ENCODE measurements around the gene FAM120B. TPM values are rescaled to one million over a fixed set of nuclear protein-coding genes. Genes with fewer than 3 reads are reported as not detected.
"Not testable (repeated sequence)": the region's sequence is repeated elsewhere in the genome, so short reads cannot be mapped to it uniquely, and the experiment has no call there.

Gene FAM120B
- total RNA-seq, 3 donors from 2014 or later = 30.7 to 40.0 (median 38.3) TPM

DNA sequence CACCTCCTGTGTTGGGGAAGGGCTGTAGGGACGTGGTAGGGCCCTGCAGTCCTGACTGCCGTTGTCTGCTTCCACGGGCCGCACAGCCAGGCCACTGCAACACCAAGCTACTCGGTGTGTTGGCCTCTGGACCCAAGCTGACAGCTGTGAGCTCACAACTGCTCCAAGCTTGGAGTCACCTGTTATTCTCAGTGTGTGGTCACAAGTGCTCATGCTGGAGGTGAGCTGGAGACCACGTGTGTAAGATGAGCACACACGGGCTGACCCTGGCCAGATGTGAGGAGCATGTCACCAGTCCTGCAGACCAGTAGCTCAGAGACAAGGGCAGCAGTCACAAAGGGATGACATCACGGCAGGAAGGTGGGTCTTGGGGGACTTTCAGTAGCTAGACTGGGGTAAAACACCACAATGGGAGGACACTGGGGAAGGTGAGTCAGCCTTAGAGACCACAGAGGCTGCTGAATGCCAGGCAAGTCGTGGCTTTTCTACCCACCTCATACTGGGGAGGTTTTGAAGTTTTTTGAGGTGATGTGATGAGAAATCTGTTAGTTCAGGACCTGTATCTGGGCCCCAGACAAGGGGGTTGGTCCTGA, 87.3 kb downstream of the FAM120B start:
- intact Hi-C loops (cut with DNase I, micrococcal nuclease) = no loop called here
- DNase-seq (no peak), ATAC-seq (no peak)
- TF ChIP-seq, protein P1, sequence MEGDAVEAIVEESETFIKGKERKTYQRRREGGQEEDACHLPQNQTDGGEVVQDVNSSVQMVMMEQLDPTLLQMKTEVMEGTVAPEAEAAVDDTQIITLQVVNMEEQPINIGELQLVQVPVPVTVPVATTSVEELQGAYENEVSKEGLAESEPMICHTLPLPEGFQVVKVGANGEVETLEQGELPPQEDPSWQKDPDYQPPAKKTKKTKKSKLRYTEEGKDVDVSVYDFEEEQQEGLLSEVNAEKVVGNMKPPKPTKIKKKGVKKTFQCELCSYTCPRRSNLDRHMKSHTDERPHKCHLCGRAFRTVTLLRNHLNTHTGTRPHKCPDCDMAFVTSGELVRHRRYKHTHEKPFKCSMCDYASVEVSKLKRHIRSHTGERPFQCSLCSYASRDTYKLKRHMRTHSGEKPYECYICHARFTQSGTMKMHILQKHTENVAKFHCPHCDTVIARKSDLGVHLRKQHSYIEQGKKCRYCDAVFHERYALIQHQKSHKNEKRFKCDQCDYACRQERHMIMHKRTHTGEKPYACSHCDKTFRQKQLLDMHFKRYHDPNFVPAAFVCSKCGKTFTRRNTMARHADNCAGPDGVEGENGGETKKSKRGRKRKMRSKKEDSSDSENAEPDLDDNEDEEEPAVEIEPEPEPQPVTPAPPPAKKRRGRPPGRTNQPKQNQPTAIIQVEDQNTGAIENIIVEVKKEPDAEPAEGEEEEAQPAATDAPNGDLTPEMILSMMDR (IDR thresholded peaks at IDR 0.05) = no peak
- no peaks in the 10 kb centered on the region for H3K4me1 ChIP-seq (ENCODE audit: low read depth)
- H3K9me3 ChIP-seq = no peaks in the 10 kb centered on the region
- no peaks in the 10 kb centered on the region for H3K36me3 ChIP-seq (ENCODE audit: low read depth)
- H3K4me3 ChIP-seq = no peak overlapping the region

DNA sequence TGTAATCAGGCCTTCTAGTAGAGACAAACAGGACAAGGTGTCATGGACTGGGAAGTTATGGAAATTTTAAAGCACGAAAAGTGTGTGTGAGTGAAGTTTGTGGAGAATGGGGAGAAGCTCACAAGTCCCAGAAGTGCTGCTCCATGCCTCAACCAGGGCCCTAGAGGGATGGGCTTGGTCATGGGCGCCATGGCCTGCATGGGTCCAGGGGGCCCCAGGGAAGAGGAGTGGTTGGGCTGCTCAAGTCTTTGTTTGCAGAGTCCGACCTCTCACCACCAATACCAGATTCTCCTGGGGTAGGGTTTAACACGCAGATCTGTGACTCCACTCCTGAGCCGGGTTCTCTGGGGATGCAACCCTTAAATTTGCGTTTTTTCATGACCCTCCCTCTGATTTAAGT, 88.4 kb downstream of the FAM120B start:
- intact Hi-C loops (cut with DNase I, micrococcal nuclease) = no loop called here
- TF ChIP-seq, protein P1 (IDR thresholded peaks at IDR 0.05) = no peak
- no peaks in the 10 kb centered on the region for H3K36me3 ChIP-seq (ENCODE audit: low read depth)
- no peak overlapping the region for H3K4me3 ChIP-seq
- no peaks in the 10 kb centered on the region for H3K4me1 ChIP-seq (ENCODE audit: low read depth)
- DNase-seq = no peak
- ATAC-seq = no peak
- H3K9me3 ChIP-seq = no peaks in the 10 kb centered on the region

- H3K36me3 ChIP-seq (ENCODE audit: low read depth); H3K4me1 ChIP-seq (ENCODE audit: low read depth); ATAC-seq; H3K9me3 ChIP-seq; intact Hi-C loops (cut with DNase I, micrococcal nuclease); DNase-seq; H3K4me3 ChIP-seq: not testable (repeated sequence)
Observed at GRCh38 chr6:170398743-170399369, 92.3 kb downstream of the FAM120B start.

DNA sequence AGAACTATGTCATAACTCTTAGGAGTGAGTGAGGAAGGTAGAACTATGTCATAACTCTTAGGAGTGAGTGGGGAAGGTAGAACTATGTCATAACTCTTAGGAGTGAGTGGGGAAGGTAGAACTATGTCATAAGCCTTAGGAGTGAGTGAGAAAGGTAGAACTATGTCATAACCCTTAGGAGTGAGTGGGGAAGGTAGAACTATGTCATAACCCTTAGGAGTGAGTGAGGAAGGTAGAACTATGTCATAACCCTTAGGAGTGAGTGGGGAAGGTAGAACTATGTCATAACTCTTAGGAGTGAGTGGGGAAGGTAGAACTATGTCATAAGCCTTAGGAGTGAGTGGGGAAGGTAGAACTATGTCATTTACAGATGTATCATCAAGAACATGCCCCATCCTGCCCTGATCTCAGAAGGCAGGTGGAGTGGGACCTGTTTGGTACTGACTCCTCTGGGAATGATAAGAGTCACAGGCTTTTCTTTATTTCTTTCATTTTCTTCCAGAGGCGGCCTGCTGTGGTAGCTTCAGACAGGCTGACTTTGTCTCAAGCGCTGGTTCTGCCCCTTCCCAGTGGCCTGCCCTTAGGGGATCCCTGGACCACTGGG, 93.5 kb downstream of the FAM120B start:
- H3K4me3 ChIP-seq; intact Hi-C loops (cut with DNase I, micrococcal nuclease); ATAC-seq; H3K4me1 ChIP-seq (ENCODE audit: low read depth); H3K9me3 ChIP-seq; DNase-seq; H3K36me3 ChIP-seq (ENCODE audit: low read depth): not testable (repeated sequence)

GRCh38 chr6:170402318-170403040, 95.9 kb downstream of the FAM120B start:
- Histone ChIP-seq H3K36me3 (ENCODE audit: low read depth) (no peaks in the 10 kb centered on the region), H3K4me1 (ENCODE audit: low read depth) (no peaks in the 10 kb centered on the region), H3K4me3 (no peak overlapping the region), H3K9me3 (no peaks in the 10 kb centered on the region)
- TF ChIP-seq, protein P1 (IDR thresholded peaks at IDR 0.05) = no peak
- intact Hi-C loops (cut with DNase I, micrococcal nuclease) = no loop called here
- DNase-seq (no peak), ATAC-seq (no peak)

DNA sequence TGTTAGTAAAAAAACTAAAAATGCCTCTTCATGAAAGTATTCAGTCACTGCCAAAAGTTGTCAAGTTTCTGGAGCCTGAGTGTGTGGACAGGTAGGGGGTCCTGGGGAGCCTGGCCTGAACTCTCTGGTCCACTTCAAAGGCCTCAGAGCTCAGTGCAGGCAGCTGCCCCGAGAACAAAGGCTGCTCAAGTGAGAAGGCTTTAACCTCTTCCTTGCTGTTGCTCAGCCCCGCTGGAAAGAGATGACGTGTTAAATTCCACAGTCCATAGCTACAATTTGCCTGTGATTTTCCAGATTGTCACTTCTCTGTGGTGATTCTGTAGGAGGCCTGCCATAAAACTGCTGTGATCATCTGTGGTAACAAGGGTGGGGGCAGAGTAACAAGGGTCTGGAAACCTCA, 96.9 kb downstream of the FAM120B start:
- ATAC-seq (no peak), DNase-seq (no peak)
- no peaks in the 10 kb centered on the region for H3K9me3 ChIP-seq
- no peaks in the 10 kb centered on the region for H3K36me3 ChIP-seq (ENCODE audit: low read depth)
- H3K4me1 ChIP-seq (ENCODE audit: low read depth) = no peaks in the 10 kb centered on the region
- no peak overlapping the region for H3K4me3 ChIP-seq
- TF ChIP-seq, protein P1 (IDR thresholded peaks at IDR 0.05) = no peak
- intact Hi-C loops (cut with DNase I, micrococcal nuclease) = no loop called here
